Superior temporal gyrus (tissue), 1 donor: ENCODE data around the gene CDCA4.
"Not testable (repeated sequence)": the region's sequence is repeated elsewhere in the genome, so short reads cannot be mapped to it uniquely, and the experiment has no call there.

ENCODE experiments used
- DNase-seq: peaks from one replicate; pipeline ENCODE4 v3.0.0-alpha.2; 2016; ENCODE audit errors: extremely low spot score

Gene CDCA4

DNA sequence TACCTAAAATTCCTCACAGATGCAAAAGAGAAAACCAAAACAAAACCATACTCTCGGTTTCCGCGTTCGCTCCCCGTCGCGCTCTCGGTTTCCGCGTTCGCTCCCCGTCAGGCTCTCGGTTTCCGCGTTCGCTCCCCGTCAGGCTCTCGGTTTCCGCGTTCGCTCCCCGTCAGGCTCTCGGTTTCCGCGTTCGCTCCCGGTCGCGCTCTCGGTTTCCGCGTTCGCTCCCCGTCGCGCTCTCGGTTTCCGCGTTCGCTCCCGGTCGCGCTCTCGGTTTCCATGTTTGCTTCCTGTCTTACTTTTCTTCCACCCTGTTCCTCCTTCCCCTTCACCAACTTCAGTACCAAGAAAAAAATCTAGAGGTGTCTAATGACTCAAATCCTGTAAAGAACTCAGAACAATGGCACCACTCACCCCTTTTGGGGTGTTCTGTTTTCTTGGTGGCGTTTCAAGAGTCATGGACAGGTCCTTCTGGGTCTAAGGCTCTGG is 12.6 kb upstream of the CDCA4 start:
- not testable (repeated sequence) for DNase-seq

DNA sequence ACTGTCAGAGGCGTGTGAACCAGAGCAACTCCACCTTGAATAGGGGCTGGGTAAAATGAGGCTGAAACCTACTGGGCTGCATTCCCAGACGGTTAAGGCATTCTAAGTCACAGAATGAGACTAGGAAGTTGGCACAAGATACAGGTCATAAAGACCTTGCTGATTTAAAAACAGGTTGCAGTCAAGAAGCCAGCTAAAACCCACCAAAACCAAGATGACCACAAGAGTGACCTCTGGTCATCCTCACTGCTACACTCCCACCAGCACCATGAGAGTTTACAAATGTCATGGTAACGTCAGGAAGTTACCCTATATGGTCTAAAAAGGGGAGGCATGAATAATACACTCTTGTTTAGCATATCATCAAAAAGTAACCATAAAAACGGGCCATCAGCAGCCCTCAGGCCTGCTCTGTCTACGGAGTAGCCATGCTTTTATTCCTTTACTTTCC is 11.6 kb upstream of the CDCA4 start:
- not testable (repeated sequence) for DNase-seq

DNA sequence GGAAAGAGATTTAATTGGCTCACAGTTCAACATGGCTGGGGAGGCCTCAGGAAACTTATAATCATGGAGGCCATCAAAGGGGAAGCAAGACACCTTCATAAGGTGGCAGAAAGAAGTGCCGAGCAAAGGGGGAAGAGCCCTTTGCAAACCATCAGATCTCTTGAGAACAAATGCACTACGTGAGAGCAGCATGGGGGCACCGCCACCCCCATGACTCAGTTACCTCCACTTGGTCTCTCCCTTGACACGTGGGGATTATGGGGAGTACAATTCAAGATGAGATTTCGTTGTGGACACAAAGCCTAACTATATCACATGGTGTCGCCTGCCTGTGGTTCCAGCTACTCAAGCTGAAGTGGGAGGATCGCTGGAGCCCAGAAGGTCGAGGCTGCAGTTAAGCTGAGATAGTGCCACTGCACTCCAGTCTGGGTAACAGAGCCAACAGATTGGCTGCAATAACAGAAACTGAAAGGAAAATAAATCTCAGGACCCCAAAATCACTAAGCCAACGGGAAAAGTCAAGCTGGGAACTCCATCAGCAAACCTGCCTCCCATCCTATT is 10.0 kb upstream of the CDCA4 start:
- no peak for DNase-seq

DNA sequence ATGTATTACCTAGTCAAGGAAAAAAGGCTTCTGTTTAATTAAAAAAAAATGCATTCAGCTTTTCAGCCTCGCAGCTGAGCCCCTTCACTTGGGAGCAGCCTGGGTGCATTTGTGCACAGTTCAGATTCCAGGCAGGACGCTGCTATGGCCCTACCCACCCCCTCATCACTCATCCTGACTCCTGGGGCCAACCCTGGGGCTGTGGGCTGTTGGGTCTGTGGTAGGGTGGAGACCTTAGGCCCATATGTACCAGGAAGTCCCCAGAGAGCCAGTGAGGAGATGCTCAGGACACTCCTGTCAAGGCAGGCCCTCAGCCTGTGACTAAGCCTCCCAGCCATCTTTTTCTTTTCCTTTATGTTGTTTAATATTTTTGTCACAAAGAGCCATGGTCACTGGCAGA is 9.3 kb upstream of the CDCA4 start:
- no peak for DNase-seq

DNA sequence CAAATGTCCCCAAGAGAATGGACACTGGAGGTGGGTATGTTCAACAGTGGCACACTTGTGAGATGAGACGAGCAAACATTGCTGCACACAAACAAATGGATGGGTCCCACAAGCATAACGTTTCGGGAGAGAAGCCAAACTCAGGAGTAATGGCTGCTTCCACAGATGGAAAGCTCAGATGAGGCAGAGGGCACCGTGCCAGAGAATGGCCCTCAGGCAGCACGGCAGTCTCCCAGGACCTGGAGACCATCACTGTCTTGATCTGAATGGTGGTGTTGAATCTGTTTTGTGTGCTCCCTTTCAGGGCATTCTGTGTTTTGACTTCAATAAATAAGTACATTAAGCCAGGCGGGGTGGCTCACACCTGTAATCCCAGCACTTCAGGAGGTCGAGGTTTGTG is 8.5 kb upstream of the CDCA4 start:
- DNase-seq: no peak

DNA sequence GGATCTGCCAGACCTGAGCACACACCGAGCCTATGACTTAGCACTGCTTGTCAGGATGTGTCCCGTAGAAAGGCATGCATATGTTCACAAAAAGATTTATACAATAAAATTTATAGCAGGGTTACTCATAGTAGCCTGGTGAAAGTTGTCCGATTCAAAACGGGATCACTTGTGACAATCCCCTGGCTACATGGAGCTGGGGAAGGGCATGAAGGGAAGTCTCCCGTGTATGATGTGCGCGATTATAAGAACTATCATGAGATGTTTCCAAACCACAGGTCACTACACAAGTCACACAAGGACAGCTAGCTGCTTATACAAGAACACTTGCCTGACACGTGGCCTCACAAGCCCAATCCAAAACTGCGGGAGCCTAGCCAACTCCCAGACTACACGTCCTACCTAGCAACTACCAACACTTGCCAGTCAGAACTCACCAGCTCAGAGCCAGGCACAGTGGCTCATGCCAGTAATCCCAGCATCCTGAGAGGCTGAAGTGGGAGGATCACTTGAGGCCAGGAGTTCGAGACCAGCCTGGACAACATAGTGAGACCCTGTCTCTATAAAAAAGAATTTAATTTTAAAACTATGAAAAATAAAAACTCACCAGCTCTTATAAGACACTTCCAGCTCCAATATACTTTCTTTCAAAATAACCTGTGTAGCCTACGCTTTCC is 7.5 kb upstream of the CDCA4 start:
- no peak for DNase-seq

DNA sequence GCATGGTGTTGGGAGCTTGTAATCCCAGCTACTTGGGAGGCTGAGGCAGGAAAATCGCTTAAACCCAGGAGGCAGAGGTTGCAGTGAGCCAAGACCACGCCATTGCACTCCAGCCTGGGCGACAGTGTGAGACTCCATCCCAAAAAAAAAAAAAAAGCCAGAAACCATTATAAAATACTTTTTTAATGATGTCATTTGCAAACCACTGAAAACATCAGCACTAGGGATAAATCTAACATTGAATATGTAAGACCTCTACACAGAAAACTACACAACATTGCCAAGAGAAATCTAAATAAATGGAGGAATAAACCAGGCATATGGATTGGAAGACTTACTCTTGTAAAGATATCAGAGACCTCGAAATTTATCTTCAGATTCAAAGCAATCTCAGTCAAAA is 6.8 kb upstream of the CDCA4 start:
- not testable (repeated sequence) for DNase-seq

DNA sequence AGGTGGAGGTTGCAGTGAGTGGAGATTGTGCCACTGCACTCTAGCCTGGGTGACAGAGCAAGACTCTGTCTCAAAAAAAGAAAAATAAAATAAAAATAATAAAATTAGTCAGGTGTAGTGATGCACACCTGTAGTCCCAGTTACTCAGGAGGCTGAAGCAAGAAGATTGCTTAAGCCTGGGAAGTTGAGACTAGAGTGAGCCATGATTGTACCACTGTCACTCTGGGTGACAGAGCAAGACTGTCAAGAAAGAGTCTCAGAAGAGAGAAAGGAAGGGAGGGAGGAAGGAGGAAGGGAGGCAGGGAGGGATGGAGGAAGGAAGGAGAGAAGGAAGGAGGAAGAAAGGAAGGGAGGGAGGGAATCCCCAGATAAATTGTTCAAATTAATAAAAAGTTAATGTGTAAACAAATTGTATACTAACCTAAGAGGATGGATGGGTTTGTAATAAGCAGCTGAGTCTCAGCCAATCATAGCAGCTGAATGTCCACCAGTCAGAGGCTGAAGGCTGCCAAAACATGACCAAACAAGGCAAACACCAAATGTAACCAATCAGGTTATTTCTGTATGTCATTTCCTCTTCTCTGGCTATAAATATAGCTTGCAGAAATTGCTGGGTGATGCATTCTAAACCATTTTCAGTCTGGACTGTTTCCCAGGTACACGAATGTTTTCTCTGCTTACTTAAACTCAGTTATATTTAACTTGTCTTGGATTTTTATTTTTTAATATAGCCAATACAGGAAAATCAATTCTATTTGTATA is 6.1 kb upstream of the CDCA4 start:
- no peak for DNase-seq

DNA sequence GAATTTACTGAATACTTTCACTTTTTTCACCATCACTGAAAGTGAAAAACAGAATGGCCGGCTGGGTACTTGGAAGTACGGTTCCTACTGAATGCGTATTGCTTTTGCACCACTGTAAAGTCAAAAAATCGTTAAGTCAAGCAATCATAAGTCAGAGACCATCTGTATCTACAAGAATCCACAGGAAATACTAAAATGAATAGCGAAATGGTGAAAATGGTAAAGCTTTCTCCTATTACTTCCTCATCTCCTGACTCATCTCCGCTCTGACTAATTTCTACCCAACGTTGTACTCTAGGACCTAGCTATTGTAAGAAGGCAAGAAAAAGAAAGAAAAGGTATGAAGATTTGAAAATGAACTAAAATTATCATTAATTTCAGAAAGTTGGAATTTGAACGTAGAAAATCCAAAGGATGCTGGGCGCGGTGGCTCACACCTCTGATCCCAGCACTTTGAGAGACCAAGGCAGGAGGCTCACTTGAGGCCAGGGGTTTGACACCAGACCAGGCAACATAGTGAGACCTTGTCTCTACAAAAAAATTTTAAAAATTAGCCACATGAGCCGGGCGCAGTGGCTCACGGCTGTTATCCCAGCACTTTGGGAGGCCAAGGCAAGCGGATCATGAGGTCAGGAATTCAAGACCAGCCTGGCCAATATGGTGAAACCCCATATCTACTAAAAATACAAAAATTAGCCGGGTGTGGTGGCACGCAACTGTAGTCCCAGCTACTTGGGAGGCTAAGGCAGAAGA is 5.3 kb upstream of the CDCA4 start:
- no peak for DNase-seq

DNA sequence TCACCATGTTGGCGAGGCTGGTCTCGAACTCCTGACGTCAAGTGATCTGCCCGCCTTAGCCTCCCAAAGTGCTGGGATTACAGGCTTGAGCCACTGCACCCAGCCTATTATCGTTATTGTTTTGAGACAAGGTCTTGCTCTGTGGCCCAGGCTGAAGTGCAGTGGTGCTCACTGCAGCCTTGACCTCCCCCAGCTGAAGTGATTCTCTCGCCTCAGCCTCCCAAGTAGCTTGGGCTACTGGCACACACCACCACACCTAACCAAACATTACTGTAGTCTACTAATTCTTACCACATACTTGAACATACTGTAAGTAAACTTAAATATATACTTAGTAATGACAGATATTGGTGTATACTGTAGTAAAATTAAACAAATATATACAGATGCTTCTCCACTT is 4.5 kb upstream of the CDCA4 start:
- DNase-seq: no peak

DNA sequence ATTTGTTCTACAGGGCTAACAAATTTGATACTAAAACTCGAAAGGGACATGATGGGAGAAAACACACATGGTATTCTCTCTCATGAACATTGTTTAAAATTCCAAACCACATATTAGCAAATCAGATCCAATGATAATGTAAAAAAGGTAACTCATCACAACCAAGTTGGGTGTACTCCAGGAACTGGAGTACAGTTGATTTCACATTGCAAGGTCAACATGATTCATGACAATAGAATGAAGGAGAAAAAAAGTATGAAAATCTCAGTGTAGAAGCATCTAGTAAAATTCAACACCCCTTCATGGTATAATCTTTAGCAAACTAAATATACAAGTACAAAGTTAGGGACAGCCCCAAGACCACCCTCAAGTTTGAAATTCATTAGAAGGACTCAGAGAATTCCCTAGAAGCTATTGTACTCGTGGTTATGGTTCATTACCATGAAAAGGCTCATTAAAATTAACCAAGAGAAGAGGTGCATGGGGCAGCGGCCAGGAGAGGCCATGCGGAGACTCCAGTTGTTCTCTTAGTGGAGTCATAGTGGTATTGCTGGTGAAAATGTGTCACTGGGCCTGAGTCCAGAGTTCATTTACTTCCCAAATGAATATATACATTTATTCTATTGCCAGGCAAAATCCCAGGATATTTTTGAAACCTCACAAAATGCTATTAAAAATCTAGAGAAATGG is 3.1 kb upstream of the CDCA4 start:
- no peak for DNase-seq

DNA sequence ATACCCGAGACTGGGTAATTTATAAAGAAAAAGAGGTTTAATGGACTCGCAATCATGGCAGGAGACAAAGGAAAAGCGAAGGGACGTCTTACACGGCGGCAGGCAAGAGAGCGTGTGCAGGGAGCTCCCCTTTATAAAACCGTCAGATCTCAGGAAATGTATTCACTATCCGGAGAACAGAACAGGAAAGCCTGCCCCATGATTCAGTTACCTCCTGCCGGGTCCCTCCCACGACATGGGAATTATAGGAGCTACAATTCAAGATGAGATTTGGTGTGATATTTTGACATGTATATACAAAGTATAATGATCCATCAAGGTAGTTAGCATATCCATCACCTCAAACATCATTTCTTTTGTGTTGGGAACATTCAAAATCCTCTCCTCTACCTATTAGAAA is 2.3 kb upstream of the CDCA4 start:
- no peak for DNase-seq

DNA sequence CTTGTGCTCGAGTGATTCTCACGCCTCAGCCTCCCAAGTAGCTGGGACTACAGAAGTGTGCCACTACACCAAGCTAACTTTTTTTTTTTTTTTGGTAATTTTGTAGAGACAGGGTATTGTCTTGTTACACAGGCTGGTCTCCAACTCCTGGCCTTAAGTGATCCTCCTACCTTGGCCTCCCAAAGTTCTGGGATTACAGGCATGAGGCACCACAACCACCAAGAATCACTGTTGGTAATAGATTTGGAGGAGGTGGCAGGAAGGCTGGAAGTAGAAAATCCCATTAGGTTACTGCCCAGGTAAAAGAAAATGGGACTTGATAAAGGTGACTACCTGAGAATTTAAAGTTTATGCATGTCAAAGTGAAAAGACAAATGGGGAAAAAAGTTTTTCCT is 1.4 kb upstream of the CDCA4 start:
- DNase-seq: no peak

DNA sequence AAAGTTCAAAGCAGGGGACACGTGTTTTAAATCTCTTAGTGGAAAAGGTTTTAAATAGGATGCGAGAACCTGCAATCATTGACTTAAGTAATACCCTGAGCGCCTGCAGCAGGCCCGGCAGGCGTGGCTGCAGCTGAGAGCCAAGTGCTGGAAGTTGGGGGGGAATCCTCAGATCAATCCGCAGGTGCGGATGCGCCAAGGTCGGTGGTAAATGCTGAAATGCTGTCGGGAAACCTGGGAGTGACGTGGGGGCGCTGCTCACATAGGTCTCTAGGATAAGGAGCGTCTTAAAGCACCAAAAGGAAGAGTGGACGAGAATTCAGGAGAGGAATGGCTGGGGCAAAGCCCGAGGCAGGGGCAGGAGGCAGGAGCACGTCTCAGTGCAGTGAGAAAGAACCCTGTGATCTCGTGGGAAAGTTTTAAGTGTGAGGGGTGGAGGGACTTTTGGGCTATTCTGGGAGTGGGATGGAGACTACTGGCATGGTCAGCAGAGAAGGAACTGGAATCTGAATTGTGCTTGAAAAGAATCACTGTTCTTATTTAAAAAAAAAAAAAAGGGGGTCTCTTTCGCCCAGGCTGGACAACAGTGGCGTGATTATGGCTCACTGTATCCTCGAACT is 883 bp upstream of the CDCA4 start:
- DNase-seq: no peak

DNA sequence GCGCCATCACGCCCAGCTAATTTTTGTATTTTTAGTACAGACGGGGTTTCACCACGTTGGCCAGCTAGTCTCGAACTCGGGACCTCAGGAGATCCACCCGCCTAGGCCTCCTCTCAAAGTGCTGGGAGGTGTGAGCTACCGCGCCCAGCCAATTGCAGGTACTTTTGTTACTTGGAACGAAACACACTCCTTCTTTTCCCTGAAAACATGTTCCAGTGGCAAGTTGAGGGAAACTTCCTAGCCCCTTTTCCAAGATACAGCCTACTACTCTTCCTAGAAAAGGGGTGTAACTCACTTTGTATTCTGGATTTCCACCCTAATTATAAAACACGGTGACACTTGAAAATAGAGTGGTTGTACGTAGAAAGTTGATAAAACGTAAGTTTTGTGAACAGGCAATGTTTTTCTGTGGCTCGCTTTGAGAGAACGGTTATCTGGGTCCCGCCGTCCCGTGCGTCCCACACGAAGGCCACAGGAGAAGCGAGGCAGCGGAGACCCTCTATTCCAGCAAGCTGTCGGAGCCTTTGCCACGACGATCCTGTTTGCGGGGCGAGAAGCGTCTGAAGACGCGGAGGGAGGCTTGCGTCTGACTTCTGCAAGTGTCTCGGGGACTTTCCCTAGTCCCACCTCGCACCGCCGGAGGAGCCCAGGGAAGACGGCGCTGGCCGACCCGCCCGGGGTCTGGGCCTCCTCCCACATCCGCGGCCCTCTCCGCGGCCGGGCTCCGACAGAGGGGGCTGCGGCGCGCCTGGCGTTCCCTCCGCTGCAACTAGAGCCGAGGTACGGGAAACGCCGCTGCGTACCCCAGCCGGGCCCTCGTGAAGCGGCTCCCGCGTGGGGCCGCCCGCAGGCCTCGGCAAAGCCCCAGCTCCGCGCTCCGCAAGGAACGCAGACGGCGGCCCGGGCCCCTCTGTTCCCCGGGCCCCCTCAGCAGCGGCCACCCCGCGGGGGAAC is 745 bp downstream of the CDCA4 start:
- no peak for DNase-seq

DNA sequence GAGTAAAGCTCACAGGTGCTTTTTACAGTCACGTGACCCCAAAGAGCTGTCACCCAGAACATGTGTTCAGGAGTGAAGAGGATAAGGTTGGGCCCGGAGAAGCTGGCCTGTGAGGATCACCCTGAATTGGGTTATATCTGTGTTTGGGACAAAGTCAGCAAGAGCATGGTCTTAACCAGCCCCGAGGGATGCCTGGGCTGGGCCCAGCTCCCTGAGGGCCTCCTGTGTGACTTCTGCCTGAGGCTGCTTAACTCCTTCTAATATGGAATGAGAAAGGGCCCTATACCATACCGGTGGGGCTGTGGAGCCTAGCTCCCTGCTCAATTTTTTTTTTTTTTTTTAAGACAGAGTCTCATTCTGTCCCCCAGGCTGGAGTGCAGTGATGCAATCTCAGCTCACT is 2.5 kb downstream of the CDCA4 start:
- no peak for DNase-seq

DNA sequence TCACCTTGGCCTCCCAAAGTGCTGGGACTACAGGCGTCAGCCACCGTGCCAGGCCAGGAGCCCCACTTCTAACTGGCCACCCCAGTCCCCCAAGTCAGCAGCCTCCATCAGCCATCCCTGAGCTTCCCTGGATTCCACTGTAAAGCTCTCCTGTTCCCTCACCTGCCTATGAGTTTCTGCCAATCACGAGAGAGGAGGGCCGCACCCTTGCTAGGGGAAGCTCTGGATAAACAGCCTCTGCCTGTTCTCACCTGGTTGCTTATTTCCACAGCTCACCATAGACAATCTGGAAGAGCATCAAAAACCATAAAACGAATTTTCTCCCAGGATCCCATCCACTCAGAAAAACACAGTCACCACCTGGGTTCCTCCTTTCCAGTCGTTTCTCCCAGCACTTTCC is 5.0 kb downstream of the CDCA4 start:
- DNase-seq: no peak

DNA sequence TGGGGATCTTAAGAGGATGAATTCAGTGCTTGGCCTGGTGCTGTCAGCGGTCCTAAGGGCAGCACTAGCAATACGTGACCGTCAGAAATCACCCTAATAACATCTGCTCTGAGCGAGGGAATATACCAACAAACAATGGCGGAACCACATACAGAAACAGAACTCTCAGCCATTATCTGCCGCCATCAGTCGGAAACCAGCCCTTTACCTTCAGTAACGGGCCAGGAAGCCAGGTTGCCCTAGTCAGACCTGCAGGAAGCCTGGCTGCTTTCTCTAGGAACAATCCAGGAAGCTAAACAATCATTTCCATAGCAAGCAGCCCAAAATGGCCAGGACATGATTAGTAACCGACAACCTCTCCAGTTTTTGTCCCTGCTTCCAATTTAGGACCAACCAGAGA is 5.6 kb downstream of the CDCA4 start:
- no peak for DNase-seq

DNA sequence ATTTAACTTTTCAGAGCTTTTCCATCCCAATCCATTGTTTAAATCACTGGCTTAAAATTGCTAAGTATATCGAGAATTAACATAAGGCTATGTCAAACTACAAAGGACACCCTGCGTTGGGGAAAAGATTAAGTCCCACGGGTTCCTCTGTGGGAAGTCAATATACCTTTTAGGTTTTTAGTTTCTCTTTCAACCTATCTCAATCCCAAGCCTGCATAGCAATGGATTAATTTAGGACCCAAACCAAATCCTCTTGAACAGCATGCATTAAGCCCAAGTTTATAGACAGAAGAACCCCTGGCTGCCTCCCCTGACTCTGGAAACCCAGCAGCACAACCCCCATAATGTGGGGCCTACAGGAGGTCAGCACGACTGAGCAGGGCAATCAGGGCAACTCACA is 6.3 kb downstream of the CDCA4 start:
- DNase-seq: no peak

DNA sequence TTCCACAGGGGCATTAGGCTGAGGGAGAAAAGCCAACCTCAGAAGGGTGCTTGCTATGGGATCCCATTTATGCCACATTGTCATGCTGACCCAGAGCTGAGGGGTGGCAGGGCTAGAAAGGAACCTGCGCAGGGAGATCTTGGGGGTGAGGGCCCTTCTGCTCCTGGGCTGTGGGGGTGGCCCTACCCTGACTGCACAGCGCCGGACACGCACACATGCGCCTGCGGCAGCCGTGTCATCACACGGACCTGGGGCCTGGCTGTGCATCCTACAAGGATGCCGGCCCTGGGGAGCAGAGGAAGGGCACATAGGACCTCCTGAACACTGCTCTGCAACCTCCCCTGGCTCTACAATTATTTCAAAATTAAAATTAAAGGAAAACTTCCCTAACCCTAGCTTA is 6.9 kb downstream of the CDCA4 start:
- DNase-seq: no peak
